Stimulated activated CD4-positive, alpha-beta T cell treated with anti-CD3 and anti-CD28 coated beads, TNF-alpha, amount 100 ng/mL, for 48 hours (primary cell): Measurements from ENCODE around the gene EXPH5.
"Not testable (repeated sequence)": the region's sequence is repeated elsewhere in the genome, so short reads cannot be mapped to it uniquely, and the experiment has no call there.

ENCODE experiments used
- DNase-seq, 3 donors: peaks; one replicate each; pipeline ENCODE4 v3.0.0-alpha.2; 2020; ENCODE audit warnings: low read depth in 3 of 3

Gene EXPH5

GRCh38 chr11:108606070-108606469, 12.5 kb upstream of the EXPH5 start:
- no peak for DNase-seq

- not testable (repeated sequence) for DNase-seq
Observed at GRCh38 chr11:108602818-108603217, 9.2 kb upstream of the EXPH5 start.

- no peak for DNase-seq
Observed at GRCh38 chr11:108601150-108601549, 7.6 kb upstream of the EXPH5 start.

GRCh38 chr11:108599978-108600377, 6.4 kb upstream of the EXPH5 start:
- no peak for DNase-seq

- no peak for DNase-seq
Observed at GRCh38 chr11:108597736-108598355, 4.3 kb upstream of the EXPH5 start.

GRCh38 chr11:108596701-108597100, 3.1 kb upstream of the EXPH5 start:
- DNase-seq, result no peak

- DNase-seq, result no peak
Observed at GRCh38 chr11:108593923-108594434, 411 bp upstream of the EXPH5 start.

GRCh38 chr11:108592591-108593213, 866 bp downstream of the EXPH5 start:
- peak; percentile 12 to 36 (median 16) for DNase-seq

GRCh38 chr11:108591893-108592292, 1.7 kb downstream of the EXPH5 start:
- DNase-seq, result no peak

GRCh38 chr11:108589136-108589535, 4.4 kb downstream of the EXPH5 start:
- DNase-seq, result no peak

GRCh38 chr11:108588287-108588686, 5.3 kb downstream of the EXPH5 start:
- no peak for DNase-seq

- no peak for DNase-seq
Observed at GRCh38 chr11:108587109-108587508, 6.5 kb downstream of the EXPH5 start.

- no peak for DNase-seq
Observed at GRCh38 chr11:108586600-108586999, 7.0 kb downstream of the EXPH5 start.

- DNase-seq, result not testable (repeated sequence)
Observed at GRCh38 chr11:108586185-108586584, 7.4 kb downstream of the EXPH5 start.

- no peak for DNase-seq
Observed at GRCh38 chr11:108584973-108585372, 8.6 kb downstream of the EXPH5 start.

- DNase-seq, result no peak
Observed at GRCh38 chr11:108580645-108581044, 12.9 kb downstream of the EXPH5 start.

GRCh38 chr11:108580043-108580442, 13.5 kb downstream of the EXPH5 start:
- DNase-seq, result no peak

- no peak for DNase-seq
Observed at GRCh38 chr11:108576523-108576922, 17.0 kb downstream of the EXPH5 start.

GRCh38 chr11:108574675-108575074, 18.9 kb downstream of the EXPH5 start:
- no peak for DNase-seq

GRCh38 chr11:108571001-108571400, 22.6 kb downstream of the EXPH5 start:
- no peak for DNase-seq

- DNase-seq, result no peak
Observed at GRCh38 chr11:108569896-108570295, 23.7 kb downstream of the EXPH5 start.

GRCh38 chr11:108568195-108568858, 25.2 kb downstream of the EXPH5 start:
- no peak for DNase-seq

- no peak for DNase-seq
Observed at GRCh38 chr11:108565653-108566052, 27.9 kb downstream of the EXPH5 start.
